ENCODE measurements around the gene DDX51.

DNA sequence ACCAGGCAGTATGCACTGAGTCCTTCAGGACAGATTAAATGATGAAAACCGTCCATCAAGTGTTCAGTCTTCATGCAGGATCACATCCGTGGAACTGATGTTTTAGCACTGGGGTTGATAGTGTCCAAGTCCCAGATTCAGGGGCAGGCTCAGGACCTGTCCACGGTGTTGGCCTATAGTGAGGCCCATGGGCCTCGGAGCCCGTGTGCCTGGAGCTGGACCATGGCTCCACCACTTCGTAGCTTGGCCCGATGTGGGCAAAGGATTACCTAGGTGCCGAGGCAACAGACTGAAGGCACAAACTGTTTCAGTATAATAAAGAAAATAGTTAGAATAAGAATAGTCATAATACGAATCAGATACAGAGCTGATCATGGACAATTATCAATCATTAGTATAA, 41.8 kb downstream of the DDX51 start:
- TF ChIP-seq, protein P1, sequence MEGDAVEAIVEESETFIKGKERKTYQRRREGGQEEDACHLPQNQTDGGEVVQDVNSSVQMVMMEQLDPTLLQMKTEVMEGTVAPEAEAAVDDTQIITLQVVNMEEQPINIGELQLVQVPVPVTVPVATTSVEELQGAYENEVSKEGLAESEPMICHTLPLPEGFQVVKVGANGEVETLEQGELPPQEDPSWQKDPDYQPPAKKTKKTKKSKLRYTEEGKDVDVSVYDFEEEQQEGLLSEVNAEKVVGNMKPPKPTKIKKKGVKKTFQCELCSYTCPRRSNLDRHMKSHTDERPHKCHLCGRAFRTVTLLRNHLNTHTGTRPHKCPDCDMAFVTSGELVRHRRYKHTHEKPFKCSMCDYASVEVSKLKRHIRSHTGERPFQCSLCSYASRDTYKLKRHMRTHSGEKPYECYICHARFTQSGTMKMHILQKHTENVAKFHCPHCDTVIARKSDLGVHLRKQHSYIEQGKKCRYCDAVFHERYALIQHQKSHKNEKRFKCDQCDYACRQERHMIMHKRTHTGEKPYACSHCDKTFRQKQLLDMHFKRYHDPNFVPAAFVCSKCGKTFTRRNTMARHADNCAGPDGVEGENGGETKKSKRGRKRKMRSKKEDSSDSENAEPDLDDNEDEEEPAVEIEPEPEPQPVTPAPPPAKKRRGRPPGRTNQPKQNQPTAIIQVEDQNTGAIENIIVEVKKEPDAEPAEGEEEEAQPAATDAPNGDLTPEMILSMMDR (conservative IDR thresholded peaks at IDR 0.05) = no peak
- no peak for TF ChIP-seq EZH2 (IDR thresholded peaks at IDR 0.05; ENCODE audit: low read depth)

Data from PC-9 (cell line).